ENCODE data around the gene RNF220.

The RNF220 gene

GRCh38 chr1:44436401-44437106, 31.5 kb downstream of the RNF220 start:
- no peak for DNase-seq (ENCODE audit: low read depth in 2 of 2)

GRCh38 chr1:44437107-44437716, 32.2 kb downstream of the RNF220 start:
- no peak for DNase-seq (ENCODE audit: low read depth in 2 of 2)

DNA sequence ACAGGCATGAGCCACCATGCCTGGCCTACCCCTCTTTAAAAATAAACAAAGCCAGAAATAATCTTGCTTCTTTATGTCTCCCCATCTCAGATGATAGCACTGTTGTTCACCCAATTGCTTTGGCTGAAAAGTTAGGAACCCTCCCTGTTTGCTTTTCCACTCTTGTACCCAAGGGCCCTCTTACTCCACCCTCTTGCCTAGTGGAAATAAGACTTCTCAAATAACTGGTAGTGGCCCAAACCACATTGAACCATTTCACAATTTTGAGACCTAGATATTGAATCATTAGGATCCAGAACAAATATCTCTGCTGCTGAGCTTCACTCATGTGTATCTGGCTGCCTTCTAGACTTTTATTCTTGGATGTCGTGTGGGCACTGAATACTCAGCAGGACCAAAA, 37.7 kb downstream of the RNF220 start:
- DNase-seq (ENCODE audit: low read depth in 2 of 2), result no peak

DNA sequence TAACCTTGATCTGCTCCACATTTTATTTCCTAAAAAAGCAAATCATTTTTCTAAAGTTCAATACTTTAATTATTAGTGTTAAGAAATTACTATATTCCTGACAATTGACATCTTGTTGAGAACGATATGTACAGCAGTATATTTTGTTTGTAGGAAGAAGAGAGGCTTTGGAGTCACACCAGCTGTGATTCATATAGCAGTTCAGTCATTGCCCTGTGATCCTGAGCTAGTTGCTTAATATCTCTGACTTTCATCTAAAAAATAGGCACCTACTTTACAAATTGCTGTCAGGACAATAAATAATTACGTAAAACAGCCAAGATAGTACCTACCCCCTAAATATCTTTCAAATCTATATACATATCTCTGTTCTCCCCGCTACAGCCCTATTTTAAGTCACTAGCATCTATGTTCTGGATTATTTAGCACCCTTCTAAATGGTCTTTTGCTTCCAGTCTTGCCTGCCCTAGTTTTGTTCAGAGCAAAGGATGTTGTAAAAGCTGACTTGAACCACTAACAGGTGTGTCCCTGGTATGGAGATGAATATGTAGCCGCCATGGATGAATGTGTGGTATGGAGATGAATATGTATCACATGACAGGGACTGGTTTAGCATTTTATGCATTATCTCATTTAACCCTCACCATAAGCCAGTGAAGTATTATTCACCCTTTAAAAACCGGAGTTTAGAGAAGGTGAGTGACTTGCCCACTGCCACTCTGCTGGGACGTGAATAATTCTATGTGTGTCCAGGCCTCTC, 42.2 kb downstream of the RNF220 start:
- DNase-seq (ENCODE audit: low read depth in 2 of 2), result no peak

- no peak for DNase-seq (ENCODE audit: low read depth in 2 of 2)
Observed at GRCh38 chr1:44453798-44454349, 48.8 kb downstream of the RNF220 start.

DNA sequence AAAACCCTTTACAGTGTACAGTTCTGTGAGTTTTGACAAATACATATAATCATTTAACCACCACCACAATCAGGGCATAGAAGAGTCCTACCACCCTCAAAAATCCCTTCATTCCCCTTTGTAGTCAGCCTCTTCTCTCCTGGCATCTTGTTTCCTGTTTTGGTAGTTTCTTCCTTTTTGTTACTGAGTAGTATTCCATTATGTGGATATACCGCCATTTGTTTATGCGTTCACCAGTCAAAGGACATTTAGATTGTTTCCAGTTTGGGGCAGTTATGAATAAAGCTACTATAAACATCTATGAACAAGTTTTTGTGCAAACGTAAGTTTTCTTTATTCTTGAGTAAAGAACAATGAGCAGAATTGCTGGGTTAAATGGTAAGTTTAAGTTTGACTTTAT, 49.6 kb downstream of the RNF220 start:
- no peak for DNase-seq (ENCODE audit: low read depth in 2 of 2)

DNA sequence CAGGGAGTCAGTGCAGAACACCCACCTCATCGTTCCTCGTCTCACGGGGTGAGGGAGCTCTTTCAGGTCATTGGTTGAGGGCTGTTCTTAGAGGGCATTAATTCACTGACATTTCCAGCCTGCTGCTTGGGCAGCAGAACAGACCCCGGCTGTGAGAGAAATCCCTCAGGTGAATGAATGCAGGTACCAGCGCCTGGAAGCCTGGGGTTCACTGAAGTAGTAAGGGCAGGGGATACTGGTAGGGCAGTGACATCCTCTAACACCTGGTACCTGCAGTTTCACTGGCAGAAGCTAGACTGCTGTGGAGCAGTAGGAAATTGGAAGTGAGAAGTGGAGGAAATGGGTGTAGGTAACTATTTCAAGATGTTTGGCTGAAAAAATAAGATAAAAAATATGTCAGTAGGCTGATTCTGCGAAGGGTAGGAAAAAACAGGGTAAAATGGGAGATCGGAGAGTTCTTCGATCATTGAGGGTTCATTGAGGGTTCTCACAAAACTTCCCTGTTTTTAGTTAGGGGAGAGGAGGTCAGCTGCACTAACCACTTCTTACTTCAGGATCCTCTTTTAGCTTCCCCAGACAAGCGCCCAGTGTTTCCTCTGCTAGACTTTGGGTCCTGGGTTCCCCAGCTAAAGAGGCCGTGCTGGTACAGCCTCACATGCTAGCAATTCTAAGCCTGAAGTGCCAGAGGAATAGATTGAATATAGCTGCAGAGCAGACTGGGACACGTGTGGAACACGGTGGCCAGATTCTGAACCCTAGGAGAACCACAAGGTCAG, 55.2 kb downstream of the RNF220 start:
- DNase-seq (ENCODE audit: low read depth in 2 of 2), result no peak

DNA sequence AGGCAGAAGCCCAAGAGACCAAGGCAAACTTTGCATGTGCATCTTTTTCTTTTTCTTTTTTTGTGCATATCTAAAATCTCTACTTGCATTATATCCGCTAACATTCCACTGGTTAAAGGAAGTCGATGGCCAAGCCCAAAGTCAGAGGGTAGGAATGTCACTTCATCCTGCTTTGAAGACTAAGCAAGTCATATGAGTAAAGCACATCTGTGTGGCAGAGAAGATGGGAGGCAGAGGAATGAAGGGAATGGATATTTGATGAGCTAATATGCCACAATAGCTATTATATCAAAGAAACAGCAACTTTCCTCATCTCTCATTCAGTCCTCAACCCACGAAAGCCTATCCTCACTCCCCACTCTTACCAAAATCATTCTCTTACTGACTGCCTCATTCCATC, 59.3 kb downstream of the RNF220 start:
- no peak for DNase-seq (ENCODE audit: low read depth in 2 of 2)

- no peak for DNase-seq (ENCODE audit: low read depth in 2 of 2)
Observed at GRCh38 chr1:44467566-44467965, 62.5 kb downstream of the RNF220 start.

GRCh38 chr1:44471911-44472453, 66.9 kb downstream of the RNF220 start:
- no peak for DNase-seq (ENCODE audit: low read depth in 2 of 2)

GRCh38 chr1:44472620-44473525, 67.8 kb downstream of the RNF220 start:
- no peak for DNase-seq (ENCODE audit: low read depth in 2 of 2)

- no peak for DNase-seq (ENCODE audit: low read depth in 2 of 2)
Observed at GRCh38 chr1:44476891-44477290, 71.8 kb downstream of the RNF220 start.

DNA sequence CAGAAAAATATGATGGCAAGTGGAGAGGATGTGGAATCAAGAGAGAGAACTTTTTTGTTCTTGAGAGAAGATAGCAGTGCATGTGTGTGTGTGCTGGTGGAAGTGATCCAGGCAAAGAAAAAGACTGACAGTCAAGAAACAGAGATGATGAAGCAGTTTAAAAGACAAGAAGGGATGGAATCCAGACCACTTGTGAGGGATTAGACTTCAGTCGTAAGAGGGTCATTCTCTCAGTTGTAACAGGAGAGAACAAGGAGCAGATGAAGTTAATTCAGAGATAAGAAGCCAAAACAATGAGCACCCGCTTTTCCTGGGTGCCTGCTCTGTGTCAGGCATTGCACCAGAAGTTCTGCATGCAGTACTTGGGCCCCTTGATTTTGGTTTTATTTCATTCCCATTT, 76.6 kb downstream of the RNF220 start:
- DNase-seq (ENCODE audit: low read depth in 2 of 2), result no peak

- DNase-seq (ENCODE audit: low read depth in 2 of 2), result no peak
Observed at GRCh38 chr1:44483089-44483874, 78.2 kb downstream of the RNF220 start.

DNA sequence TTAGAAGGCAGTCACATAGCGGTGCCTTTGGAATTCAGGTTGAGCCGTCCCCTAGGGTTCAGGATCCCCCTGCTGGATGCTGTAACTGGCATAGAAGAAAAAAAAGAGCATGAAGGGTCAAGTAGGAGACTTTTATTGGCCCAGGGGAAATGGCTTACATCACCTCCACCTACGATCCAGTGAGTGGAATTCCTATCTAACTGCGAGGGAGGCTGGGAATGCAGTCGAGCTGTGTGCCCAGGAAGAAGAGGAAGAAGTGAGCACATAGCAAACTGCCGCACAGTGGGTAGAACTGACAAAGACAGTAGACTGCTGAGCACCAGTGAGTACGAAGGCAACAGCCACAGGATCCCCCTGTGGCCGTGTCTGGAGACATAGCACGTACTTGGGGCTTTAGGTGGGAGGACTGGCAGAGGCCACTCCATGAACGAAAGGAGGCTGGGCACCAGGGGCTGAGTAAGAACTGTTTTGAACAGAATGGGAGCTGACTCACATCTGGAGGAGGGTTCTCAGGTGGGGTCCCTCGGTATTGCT, 79.2 kb downstream of the RNF220 start:
- DNase-seq (ENCODE audit: low read depth in 2 of 2), result no peak

DNA sequence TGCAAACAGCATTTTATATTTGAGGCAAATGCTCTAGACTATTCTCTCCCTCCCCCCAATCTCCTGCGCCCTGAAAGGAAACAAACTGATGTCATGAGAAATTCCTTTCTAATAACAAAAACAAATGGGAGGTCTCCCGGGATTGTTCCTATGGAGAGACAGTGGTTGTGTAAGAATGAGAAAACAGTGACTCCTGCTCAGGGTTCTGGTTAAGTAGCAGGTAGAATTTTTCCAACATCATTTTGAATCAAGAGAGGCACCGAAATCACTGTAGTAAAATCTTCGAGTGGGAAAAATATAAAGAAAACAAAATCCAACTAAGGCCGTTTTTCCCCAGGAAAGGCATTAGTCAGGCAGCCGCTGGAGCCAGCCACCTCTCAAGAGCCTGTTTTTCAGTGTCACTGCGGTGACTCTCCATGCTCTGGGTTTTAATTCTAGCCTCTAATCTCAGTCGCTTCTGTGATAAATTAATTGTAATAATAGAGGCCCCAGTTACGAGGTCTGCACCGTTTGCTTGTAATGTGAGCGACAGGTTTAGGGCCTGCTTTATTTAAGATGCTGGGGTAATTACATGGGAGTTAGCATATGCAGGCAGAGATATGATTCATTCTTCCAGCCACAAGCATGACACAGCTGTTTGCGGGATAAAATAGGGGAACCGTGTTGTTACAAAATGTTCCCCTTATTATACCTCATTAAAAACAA, 80.3 kb downstream of the RNF220 start:
- DNase-seq (ENCODE audit: low read depth in 2 of 2), result no peak

DNA sequence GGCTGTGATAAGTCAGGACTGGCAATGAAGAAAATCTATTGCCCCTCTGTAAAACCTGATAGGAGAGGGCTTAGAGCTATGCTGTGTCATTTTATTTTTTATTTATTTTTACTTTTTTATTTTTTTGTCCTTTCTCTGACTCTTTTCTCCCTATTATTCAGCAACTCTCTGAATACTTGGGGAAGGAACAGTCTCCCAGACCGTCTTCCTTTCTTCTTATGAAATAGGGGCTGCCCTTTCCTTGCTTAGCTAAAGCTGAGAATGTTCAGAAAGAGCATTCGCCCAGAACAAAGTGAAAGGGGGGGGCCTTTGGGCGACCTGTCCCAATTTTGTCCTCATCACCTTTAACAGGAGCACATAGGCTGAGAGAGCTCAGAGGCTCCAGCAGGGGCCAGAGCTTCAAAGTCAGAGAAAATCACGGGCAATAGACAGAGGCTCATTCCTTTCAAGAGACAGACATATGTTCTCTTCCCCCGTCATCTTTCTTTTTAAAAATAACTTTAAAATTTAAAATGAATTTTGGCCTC, 80.9 kb downstream of the RNF220 start:
- DNase-seq (ENCODE audit: low read depth in 2 of 2), result no peak

GRCh38 chr1:44489481-44489880, 84.4 kb downstream of the RNF220 start:
- no peak for DNase-seq (ENCODE audit: low read depth in 2 of 2)

All from activated CD4-positive, alpha-beta T cell treated with anti-CD3 and anti-CD28 coated beads for 24 hours (primary cell).